ENCODE results near the gene LMCD1. TPM values are rescaled to one million over a fixed set of nuclear protein-coding genes. Genes with fewer than 3 reads are reported as not detected.

The LMCD1 gene
- total RNA-seq, 6 experiments from 2014 or later: 3.0 to 24.0 (median 8.4) TPM

DNA sequence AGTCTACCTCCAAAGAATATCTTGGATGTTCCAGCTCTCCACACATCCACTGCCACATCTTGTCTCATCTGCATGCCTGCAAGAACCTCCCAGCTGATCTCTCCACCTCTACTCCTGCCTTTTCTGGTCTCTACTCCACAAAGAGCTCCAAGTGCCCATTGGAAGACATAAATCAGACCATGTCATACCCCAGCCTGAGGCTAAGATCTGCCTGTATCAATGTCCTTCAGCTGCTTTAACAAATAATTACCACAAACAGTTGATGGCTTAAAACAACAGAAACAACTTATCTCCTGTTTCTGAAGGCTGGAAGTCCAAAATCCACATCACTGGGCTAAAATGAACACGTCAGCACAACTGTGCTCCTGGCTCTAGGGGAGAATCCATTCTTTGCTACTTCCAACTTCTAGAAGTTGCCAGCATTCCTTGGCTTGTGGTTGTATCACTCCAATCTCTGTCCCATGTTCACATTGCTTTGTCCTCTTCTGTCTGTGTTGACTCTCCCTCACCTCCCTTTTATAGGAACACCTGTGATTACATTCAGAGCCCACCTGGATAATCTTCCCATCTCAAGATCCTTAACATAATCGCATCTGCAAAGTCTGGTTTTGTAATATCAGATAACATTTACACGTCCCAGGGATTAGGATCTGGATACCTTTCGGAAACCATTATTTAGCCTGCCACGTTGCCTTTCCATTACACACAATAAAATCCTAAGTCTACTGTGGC, 17.0 kb upstream of the LMCD1 start:
- TF ChIP-seq POLR2A (IDR thresholded peaks at IDR 0.05): no peak
- TF ChIP-seq, protein P1, sequence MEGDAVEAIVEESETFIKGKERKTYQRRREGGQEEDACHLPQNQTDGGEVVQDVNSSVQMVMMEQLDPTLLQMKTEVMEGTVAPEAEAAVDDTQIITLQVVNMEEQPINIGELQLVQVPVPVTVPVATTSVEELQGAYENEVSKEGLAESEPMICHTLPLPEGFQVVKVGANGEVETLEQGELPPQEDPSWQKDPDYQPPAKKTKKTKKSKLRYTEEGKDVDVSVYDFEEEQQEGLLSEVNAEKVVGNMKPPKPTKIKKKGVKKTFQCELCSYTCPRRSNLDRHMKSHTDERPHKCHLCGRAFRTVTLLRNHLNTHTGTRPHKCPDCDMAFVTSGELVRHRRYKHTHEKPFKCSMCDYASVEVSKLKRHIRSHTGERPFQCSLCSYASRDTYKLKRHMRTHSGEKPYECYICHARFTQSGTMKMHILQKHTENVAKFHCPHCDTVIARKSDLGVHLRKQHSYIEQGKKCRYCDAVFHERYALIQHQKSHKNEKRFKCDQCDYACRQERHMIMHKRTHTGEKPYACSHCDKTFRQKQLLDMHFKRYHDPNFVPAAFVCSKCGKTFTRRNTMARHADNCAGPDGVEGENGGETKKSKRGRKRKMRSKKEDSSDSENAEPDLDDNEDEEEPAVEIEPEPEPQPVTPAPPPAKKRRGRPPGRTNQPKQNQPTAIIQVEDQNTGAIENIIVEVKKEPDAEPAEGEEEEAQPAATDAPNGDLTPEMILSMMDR (IDR thresholded peaks at IDR 0.05): no peak
- Histone ChIP-seq H3K27ac (no peak overlapping the region), H3K27me3 (no peaks in the 10 kb centered on the region), H3K36me3 (no peaks in the 10 kb centered on the region), H3K4me1 (peaks cover 0 to 5% (median 2%) of the 10 kb centered on the region in 4 donors), H3K9me3 (no peaks in the 10 kb centered on the region), H3K4me3 (no peak overlapping the region)
- no peak for DNase-seq
- intact Hi-C loops (cut with DNase I): no loop called here
- ATAC-seq: no peak
- 71% methylated on average over 5 of the region's 5 CpGs for WGBS (ENCODE audit: insufficient coverage, low coverage, low lambda C conversion rate, missing lambda C conversion rate)

GRCh38 chr3:8485141-8485870, 16.3 kb upstream of the LMCD1 start:
- Histone ChIP-seq H3K9me3 (no peaks in the 10 kb centered on the region), H3K4me3 (no peak overlapping the region), H3K36me3 (no peaks in the 10 kb centered on the region), H3K27me3 (no peaks in the 10 kb centered on the region), H3K4me1 (peaks cover 0 to 5% (median 2%) of the 10 kb centered on the region in 4 donors), H3K27ac (no peak overlapping the region)
- intact Hi-C loops (cut with DNase I): no loop called here
- DNase-seq (no peak), ATAC-seq (no peak)
- WGBS (ENCODE audit: insufficient coverage, low coverage, low lambda C conversion rate, missing lambda C conversion rate): 100% methylated on average over 3 of the region's 3 CpGs
- TF ChIP-seq, protein P1 (IDR thresholded peaks at IDR 0.05): no peak
- TF ChIP-seq POLR2A (IDR thresholded peaks at IDR 0.05): no peak

- no peak for DNase-seq
- Histone ChIP-seq H3K9me3 (no peaks in the 10 kb centered on the region), H3K4me3 (no peak overlapping the region), H3K36me3 (no peaks in the 10 kb centered on the region), H3K27ac (no peak overlapping the region), H3K4me1 (peaks cover 0 to 5% (median 2%) of the 10 kb centered on the region in 4 donors), H3K27me3 (no peaks in the 10 kb centered on the region)
- no peak for ATAC-seq
- intact Hi-C loops (cut with DNase I): no loop called here
- TF ChIP-seq, protein P1 (IDR thresholded peaks at IDR 0.05): no peak
- TF ChIP-seq POLR2A (IDR thresholded peaks at IDR 0.05): no peak
- 95% methylated on average over 3 of the region's 3 CpGs for WGBS (ENCODE audit: insufficient coverage, low coverage, low lambda C conversion rate, missing lambda C conversion rate)
Observed at GRCh38 chr3:8485943-8486342, 15.7 kb upstream of the LMCD1 start.

DNA sequence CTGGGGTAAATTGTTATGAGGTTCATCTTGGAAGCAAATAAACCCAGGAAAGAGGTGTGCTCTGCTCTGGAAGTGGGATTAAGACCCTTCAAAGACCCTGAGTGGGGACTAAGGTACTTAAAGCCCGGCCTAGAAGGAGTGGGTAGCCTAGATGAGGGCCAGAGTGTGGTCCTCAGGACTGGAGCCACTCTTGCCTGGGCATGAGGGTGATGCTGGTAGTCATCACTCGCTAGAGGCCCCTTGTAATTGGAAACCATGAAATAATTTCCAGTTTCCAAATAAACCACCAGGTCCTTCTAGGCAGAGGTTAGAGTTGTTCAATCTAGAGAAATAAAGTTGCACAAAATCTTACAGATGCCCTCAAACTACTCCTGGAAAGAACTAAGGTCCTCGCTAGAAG, 15.2 kb upstream of the LMCD1 start:
- no peak overlapping the region for H3K4me3 ChIP-seq
- no peaks in the 10 kb centered on the region for H3K36me3 ChIP-seq
- no peaks in the 10 kb centered on the region for H3K27me3 ChIP-seq
- H3K27ac ChIP-seq: no peak overlapping the region
- ATAC-seq: no peak
- H3K9me3 ChIP-seq: no peaks in the 10 kb centered on the region
- intact Hi-C loops (cut with DNase I): no loop called here
- TF ChIP-seq, protein P1 (IDR thresholded peaks at IDR 0.05): no peak
- no peak for TF ChIP-seq POLR2A (IDR thresholded peaks at IDR 0.05)
- no peak for DNase-seq
- WGBS (ENCODE audit: insufficient coverage, low coverage, low lambda C conversion rate, missing lambda C conversion rate): 96% methylated on average over 2 of the region's 3 CpGs
- peaks cover 0 to 5% (median 2%) of the 10 kb centered on the region in 4 donors for H3K4me1 ChIP-seq

Measured in right lobe of liver (tissue), 6 donors.